ENCODE results near the gene LNX1. TPM values are rescaled to one million over a fixed set of nuclear protein-coding genes. Genes with fewer than 3 reads are reported as not detected.

LNX1 gene
- polyA plus RNA-seq, 3 donors: 14.4 to 18.4 (median 14.6) TPM

DNA sequence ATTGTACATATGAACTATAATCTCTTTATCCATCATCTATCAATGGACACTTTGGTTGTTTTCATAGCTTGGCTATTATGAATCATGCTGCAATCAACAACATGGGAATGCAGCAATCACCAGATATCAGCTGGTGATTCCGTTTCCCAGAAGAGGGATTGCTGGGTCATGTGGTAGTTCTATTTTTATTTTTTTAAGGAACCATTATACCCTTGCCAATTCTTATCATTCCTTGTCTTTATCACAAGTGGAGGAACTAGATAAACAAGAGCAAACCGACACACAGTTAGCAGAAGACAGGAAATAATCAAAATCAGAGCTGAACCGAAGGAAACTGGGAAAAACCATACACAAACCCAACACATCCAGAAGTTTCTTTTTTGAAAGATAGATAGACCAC, 14.5 kb upstream of the LNX1 start:
- no peak for DNase-seq

DNA sequence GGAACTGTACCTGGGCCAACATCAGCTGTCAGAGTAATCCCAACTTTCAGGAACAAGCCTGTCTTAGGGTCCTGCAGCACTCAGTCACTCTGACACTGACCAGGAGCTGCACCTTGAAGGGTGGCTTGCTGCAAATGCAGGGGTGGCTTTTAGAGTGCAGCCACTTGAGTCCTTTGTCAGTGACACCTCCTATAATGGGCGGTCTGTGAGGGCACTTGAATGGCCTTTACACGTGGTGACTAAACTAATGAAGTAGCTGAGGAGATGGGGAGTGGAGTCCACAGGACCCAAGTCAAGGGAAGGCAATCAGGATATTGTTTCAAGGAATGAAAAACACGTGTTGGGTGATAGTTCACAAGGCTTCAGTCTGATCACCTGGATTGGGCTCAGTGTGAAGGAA, 11.1 kb upstream of the LNX1 start:
- DNase-seq: no peak

DNA sequence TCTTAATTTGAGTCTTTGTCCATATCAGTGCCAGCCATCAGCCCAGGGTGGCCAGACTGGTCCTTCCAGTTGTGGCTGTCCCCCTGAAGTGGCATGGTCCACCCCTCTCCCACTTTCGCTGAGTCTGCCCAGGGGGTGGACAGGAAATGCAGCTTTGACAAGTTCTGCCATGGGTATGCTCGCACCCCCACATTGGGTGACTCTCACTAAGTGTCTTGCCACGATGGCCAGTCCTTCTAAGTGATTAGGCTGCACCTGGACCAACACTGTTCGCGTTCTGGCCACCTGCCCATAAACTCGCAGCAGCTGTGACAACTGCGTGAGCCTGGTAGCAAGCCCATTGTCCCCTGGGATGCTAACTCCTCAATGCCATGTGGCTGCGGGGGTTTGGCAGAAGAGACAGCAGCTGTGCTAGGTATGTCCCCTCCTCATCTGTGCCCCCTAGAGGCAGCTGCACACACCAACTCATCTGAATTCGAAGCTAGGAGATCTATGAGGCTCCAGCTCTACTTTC, 10.0 kb upstream of the LNX1 start:
- no peak for DNase-seq

DNA sequence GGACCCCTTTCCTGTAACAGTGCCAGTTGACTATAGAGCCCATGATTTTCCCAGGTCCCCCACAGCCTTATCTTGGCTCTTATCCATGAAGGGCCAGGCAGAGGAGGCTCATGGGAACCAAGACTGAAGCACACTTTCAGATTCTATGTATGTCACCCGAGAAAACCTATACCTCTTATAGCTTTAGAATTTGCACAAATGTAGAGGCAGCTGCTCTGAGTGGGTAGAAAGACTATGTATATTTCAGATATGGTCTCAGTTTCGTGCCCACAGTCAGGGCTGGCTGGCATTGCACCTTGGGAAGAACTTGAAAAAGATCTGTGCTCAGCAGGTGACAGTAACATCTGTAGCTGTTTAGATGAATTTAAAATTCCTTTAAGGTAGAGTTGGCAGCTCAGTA, 8.3 kb upstream of the LNX1 start:
- DNase-seq: no peak

DNA sequence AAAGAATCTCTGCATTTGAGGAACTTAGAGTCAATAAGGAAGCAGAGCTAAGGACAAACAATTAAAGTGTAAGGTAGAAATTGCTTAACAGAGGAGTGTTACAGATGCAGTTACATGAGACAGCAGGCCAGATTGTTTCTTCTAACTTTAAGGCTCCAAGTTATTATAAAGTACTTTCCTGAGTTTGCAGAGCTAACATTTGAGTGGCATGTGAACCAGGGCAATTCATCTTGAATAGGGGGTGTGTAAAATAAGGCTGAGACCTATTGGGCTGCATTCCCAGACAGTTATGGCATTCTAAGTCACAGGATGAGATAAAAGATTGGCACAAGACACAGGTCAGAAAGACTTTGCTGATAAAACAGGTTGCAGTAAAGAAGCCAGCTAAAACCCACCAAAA, 7.6 kb upstream of the LNX1 start:
- DNase-seq: no peak

DNA sequence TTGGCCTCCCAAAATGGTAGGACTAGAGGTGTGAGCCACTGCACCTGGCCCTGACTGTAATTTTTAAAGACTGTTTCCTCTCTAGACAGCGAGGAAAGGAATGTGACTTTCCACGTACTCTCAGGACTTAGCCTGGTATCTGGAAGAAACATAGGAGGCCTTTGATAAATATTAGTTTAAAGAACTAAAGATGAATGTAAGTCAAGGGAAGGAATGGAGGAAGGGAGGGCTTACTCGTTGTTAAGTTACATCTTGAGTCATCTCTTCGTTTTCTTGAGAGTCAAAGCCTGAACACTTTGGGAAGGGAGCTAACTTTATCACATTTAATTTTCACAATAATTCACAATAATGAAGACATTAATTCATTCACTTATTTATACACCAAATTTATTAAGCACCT, 7.2 kb upstream of the LNX1 start:
- DNase-seq: no peak

DNA sequence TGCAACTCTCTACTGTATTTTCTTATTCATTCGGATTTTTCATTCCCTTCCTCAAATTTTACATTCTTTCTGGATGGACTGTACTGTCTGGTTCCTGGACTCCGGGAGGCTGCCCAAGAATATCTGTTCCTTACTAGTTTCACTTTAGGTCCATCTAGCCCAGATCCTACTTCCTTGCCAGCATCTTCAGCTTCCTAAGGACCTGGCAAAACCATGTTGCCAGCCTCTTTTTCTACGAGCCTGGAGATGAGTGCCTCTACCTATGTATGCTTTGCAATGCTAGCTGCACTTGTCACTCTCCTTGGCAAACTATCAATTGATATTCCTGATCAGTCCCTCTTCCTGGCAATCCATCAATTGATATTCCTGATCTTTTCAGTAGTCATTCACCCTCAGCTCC, 5.6 kb upstream of the LNX1 start:
- DNase-seq: no peak

GRCh38 chr4:53595834-53596233, 4.5 kb upstream of the LNX1 start:
- DNase-seq: no peak

DNA sequence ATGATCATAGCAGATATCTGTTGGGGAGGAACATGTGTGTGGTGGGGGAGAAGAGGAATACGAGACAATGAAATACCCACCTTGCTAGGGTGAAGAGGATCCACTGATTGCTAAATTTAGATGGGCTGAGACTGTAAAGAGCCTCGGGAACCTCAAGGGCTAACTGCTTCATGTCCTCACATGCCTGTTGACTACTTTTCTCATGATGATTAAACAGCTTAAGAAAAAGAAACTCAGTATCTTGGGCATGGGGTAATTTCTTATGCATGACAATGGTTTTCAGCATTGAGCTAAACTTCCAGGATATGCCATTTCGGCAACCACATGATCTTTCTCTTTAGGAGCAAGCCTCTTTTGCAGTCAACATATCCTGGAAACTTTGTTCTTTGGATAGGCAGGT, 3.9 kb upstream of the LNX1 start:
- DNase-seq: no peak

DNA sequence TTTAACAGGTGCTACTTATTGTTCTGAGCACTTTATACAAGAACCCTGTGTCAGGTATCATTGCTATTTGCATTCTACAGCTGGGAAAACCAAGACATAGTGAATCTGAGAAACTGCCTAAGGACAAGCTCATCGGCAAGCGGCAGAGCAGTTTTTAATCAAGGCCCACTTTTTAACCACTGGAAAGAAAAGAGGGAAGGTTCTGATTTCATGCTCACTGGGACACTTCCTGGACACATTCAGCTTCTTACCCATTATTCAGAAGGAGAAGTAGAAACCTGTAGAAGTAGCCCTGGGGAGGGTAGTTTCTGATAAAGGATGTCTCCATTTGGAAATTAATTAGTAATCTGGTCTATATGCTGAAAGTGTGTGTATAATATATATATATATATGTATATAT, 2.5 kb upstream of the LNX1 start:
- no peak for DNase-seq

DNA sequence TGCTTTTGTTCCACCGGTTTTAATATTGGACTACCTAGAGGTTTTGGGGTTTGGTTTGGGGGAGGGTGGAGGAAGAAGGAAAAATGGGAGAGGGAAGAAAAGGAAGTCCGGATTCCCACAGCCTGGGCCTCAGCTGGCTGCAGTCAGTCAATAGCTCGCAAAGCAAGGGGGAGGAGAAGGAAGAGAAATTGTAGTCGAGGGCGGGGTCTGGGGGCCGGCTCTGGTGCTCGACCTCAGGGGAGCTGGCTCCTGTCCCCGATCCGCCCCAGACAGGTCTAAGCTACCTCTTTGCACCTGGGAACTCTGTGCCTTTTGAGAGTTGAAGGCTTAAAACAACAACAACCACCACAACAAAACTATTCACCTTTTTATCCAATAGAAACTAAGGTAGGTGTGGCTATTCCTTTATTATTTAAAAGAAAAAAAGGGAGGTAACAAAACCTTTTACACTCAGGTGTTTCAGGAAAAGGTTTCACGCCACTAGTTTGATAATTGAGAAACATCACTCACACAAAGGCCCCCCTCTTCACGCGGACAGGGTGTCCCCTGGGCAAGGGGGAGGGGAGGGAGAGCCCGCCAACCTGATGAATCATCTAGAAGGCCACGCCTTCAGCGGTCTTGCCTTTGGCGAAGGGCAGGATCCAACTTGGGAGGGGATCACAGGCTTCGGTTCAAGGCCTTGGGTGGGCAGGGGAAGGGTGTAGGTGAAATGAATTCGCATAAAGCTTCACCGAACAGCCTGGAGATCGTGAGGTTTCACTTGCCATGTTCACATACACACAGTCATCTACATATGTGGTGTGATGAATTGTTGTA, 1.6 kb upstream of the LNX1 start:
- peak; percentile 44 for DNase-seq

DNA sequence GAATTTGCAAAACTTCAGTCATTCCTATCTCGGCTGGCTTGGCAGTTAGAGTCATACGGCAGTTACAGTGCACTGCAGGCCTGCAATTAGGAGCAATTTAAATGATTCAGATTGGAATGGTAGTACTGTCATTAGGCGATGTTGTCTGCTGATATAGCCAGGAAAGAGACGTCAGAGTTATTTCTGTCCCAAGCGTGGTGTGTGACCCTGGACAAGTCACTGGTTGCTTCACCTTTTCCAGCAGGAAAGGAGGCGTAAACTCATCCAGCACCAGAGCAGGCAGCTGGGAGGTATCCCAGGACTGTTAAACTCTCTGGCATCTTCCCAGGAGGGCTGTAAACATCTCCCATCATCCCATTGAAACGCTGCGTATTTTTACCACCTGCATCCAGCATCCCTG, 836 bp upstream of the LNX1 start:
- no peak for DNase-seq

- no peak for DNase-seq
These were observed 1.1 kb downstream of the LNX1 start for GRCh38 chr4:53590187-53590586.

DNA sequence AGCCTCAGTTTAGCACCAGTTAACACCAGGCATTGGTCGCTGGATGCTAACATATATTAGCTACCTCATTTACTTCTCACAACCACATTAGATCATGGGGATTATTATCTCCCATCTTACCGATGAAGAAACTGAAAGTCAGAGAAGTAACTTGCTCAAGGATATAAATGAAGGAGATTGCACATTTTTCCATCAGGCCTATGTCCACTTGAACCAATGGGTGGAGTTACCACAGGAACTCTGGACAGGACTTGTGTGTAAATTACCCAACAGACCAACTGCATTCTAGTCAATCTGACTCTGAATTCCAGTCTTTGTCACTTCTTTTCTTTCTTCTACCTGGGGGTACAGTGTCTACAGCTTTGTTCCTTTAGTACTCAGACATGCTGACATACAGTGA, 1.8 kb downstream of the LNX1 start:
- DNase-seq: no peak

GRCh38 chr4:53587135-53587534, 4.2 kb downstream of the LNX1 start:
- DNase-seq: no peak

GRCh38 chr4:53586121-53586816, 5.0 kb downstream of the LNX1 start:
- no peak for DNase-seq

DNA sequence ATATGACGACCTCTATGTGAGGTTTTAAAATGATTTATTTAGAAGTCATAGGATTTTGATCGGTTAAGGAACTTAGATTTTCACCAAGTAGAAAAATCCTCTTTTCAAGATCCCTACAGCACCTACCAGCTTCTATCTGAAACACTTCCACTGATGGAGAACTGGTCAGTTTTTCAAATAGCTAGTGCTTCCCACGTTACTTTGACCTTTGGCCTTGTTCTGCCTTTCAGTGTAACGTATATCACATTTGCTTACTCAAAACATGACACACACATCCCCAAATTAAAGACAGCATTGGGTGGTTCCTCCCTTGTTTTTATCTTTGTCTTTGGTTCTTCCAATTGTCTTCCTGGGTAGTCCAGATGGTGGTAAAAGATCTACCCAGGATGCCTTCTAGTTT, 6.6 kb downstream of the LNX1 start:
- no peak for DNase-seq

- DNase-seq: no peak
These were observed 7.8 kb downstream of the LNX1 start for GRCh38 chr4:53583513-53583912.

DNA sequence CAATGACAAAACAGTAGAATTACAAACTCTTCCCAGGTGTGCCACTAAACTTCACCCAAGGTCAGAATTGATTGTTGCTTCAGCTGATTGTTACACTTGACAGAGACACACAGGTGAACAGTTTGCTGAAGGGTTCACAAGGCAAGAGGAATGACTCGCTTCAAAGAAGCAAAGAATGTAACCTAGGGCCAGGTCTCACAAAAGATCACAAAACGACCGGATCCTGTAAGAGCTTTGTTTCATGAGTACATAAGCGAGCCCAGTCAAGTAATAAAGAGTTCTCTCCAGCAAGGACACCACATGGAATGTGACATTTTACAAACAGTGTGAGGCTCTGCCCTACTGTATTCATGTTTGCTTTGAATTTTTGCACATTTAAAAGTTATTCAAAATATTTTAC, 9.1 kb downstream of the LNX1 start:
- no peak for DNase-seq

DNA sequence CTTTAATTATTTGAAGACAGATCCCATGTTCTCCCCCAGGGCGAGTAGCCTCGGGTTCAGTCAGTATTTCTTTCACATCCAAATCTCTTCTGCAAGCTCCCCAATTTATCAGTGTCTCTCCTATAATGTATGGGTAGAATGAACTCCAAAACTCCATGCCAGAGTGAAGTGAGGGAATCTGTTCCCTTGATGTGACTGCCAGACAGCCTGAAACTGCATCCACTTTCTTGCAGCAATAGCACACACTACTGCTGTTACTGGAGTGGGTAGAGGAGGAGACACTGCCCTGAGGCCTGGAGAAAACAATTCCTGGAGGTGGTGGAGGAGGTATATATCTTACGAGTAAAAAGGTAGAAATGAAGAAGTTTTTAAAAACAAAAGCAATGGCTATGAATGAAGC, 11.0 kb downstream of the LNX1 start:
- no peak for DNase-seq

- no peak for DNase-seq
These were observed 11.5 kb downstream of the LNX1 start for GRCh38 chr4:53579826-53580225.

DNA sequence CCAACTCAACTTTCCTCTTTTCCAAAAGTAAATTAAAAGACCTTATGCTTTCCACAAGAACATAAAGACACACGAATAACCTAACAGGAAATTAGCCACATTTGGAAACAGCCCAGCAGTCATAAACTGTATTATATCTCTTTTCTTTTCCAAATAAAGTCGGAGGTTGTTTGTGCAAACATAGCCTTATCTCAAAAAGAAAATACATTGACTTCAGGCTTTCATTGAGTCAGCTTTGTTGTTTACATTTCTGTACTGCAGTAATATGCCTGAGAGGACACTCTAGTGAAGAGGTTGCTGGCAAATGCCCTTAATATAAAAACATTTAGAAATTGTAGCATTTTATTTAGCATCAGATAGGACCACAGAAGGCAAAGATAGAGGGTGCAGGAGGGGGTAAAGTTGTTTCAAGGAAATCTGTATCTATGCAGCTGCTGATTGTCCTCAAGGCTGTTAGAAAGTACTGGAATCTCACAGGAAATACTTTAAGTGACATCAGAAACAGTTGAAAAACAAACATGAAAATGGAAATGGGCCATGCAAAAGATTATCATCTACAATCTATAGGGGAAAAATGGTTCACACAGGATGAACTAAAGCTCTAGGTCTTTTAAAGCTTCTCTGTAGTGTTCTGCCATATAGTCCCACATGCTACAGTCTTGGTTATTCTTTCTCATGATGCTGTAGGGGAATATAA, 14.5 kb downstream of the LNX1 start:
- peak; percentile 79 for DNase-seq

DNA sequence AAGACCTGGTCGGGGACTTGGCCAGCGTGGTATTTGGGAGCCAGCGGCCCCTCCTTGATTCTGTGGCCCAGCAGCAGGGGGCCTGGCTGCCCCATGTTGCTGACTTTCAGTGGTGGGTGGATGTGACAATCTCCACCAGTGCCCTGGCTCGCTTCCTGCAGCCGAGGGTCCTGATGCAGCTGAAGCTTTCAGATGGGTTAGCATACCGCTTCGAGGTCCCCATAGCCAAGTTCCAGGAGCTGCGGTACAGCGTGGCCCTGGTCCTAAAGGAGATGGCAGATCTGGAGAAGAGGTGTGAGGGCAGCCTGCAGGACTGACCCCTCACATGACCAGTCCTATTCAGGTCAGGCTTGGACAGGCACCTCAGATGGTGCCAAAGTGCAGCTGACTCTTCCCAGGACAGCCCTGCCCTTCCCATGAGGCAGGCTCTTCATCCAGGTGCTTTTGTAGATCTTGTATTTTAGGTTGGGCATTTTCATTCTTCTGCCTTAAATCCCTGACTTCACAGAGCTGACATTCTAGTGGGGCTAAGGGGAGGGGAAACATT, 15.1 kb downstream of the LNX1 start:
- DNase-seq: no peak
